AG09319 (cell line): Measurements from ENCODE around the gene SHANK3.

ENCODE experiments used
- DNase-seq: peaks from one replicate; pipeline ENCODE4 v3.0.0-alpha.2; 2010; ENCODE audit warnings: low read depth; ENCODE audit errors: extremely low read depth
- TF ChIP-seq, protein P1 (sequence below): IDR thresholded peaks from 2 replicates; pipeline ENCODE4 v1.5.1; 2011; ENCODE audit warnings: low read depth, mild to moderate bottlenecking, inconsistent platforms, low read length, moderate library complexity

SHANK3 gene

GRCh38 chr22:50699001-50699755, 26.6 kb downstream of the SHANK3 start:
- no peak for DNase-seq

GRCh38 chr22:50699756-50700386, 27.2 kb downstream of the SHANK3 start:
- TF ChIP-seq, protein P1, sequence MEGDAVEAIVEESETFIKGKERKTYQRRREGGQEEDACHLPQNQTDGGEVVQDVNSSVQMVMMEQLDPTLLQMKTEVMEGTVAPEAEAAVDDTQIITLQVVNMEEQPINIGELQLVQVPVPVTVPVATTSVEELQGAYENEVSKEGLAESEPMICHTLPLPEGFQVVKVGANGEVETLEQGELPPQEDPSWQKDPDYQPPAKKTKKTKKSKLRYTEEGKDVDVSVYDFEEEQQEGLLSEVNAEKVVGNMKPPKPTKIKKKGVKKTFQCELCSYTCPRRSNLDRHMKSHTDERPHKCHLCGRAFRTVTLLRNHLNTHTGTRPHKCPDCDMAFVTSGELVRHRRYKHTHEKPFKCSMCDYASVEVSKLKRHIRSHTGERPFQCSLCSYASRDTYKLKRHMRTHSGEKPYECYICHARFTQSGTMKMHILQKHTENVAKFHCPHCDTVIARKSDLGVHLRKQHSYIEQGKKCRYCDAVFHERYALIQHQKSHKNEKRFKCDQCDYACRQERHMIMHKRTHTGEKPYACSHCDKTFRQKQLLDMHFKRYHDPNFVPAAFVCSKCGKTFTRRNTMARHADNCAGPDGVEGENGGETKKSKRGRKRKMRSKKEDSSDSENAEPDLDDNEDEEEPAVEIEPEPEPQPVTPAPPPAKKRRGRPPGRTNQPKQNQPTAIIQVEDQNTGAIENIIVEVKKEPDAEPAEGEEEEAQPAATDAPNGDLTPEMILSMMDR = no peak; the same call in none of the 2 replicates
- no peak for DNase-seq

More at GRCh38 chr22:50699001-50699755, 26.6 kb downstream of the SHANK3 start:
- TF ChIP-seq, protein P1 = no peak

- no peak for DNase-seq
- TF ChIP-seq, protein P1 = no peak
Observed at GRCh38 chr22:50700387-50701075, 27.9 kb downstream of the SHANK3 start.

DNA sequence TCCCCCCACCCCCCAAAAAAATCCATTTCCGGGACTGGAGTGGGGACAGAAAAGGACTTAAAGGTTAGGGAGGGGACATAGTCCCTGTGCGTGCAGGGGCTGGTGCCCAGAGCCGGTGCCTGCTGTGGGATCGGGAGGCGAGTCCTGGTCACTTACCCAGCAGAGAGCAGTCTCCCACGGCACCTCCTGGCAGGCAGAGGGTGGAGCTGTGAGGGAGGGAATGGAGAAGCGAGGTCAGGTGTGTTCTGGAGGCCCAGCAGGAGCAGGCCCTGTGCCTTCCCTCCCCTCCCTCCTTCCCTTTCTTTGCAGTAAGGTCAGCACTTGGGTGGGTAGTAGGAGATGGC, 28.4 kb downstream of the SHANK3 start:
- TF ChIP-seq, protein P1 = no peak
- DNase-seq = no peak

GRCh38 chr22:50701428-50702154, 29.0 kb downstream of the SHANK3 start:
- TF ChIP-seq, protein P1 = no peak
- no peak for DNase-seq

- no peak for DNase-seq
- TF ChIP-seq, protein P1 = no peak
Observed at GRCh38 chr22:50702261-50702671, 29.6 kb downstream of the SHANK3 start.
